ENCODE data around the gene SIGLEC1.

SIGLEC1 gene

DNA sequence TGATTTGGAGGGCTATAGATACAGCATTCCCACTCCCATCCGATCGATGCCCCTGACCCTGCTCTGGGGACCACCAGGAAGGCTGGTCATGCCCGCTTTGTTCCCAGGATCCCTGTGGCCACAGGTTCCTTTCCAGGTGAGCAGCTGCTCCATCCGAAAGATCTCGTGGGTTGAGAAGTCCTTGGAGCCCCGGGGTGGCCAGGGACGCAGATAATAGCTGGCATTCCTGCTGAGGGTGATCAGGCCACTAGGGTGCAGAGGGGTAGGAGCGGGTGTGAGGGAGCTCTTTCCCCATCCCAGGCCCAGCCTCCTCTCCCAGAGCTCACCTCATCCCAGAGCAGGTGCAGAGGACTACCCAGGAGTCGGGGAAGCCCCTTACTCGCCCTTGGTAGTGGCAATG lies 38.0 kb downstream of the SIGLEC1 start:
- Histone ChIP-seq H3K27me3 (ENCODE audit: low read depth, low read length) (peaks cover 24% of the 10 kb centered on the region), H2AFZ (ENCODE audit: low read depth, low read length) (no peak overlapping the region), H3K36me3 (replicated peaks; ENCODE audit: low read depth, low read length) (no peaks in the 10 kb centered on the region), H3K9me3 (ENCODE audit: insufficient read depth, low read length) (no peaks in the 10 kb centered on the region), H4K20me1 (ENCODE audit: insufficient read depth, low read length) (no peaks in the 10 kb centered on the region), H3K27ac (ENCODE audit: low read length) (no peak overlapping the region), H3K79me2 (ENCODE audit: low read length) (no peaks in the 10 kb centered on the region), H3K4me2 (ENCODE audit: low read length) (no peak overlapping the region), H3K4me3 (ENCODE audit: low read length) (no peak overlapping the region), H3K9ac (ENCODE audit: low read length) (no peak overlapping the region), H3K4me1 (ENCODE audit: low read length) (peaks cover 4% of the 10 kb centered on the region)
- TF ChIP-seq EZH2phosphoT487 (IDR thresholded peaks at IDR 0.05; ENCODE audit: low read depth) = no peak
- TF ChIP-seq, protein P1, sequence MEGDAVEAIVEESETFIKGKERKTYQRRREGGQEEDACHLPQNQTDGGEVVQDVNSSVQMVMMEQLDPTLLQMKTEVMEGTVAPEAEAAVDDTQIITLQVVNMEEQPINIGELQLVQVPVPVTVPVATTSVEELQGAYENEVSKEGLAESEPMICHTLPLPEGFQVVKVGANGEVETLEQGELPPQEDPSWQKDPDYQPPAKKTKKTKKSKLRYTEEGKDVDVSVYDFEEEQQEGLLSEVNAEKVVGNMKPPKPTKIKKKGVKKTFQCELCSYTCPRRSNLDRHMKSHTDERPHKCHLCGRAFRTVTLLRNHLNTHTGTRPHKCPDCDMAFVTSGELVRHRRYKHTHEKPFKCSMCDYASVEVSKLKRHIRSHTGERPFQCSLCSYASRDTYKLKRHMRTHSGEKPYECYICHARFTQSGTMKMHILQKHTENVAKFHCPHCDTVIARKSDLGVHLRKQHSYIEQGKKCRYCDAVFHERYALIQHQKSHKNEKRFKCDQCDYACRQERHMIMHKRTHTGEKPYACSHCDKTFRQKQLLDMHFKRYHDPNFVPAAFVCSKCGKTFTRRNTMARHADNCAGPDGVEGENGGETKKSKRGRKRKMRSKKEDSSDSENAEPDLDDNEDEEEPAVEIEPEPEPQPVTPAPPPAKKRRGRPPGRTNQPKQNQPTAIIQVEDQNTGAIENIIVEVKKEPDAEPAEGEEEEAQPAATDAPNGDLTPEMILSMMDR (IDR thresholded peaks at IDR 0.05; ENCODE audit: low read depth, low read length) = no peak

- Histone ChIP-seq H3K4me1 (ENCODE audit: low read length) (peaks cover 4% of the 10 kb centered on the region), H3K79me2 (ENCODE audit: low read length) (no peaks in the 10 kb centered on the region), H3K4me3 (ENCODE audit: low read length) (peak overlapping the region; percentile 57), H3K4me2 (ENCODE audit: low read length) (peak overlapping the region; percentile 41), H3K27ac (ENCODE audit: low read length) (no peak overlapping the region), H4K20me1 (ENCODE audit: insufficient read depth, low read length) (no peaks in the 10 kb centered on the region), H2AFZ (ENCODE audit: low read depth, low read length) (no peak overlapping the region), H3K27me3 (ENCODE audit: low read depth, low read length) (peaks cover 24% of the 10 kb centered on the region), H3K9ac (ENCODE audit: low read length) (no peak overlapping the region), H3K36me3 (replicated peaks; ENCODE audit: low read depth, low read length) (no peaks in the 10 kb centered on the region), H3K9me3 (ENCODE audit: insufficient read depth, low read length) (no peaks in the 10 kb centered on the region)
- TF ChIP-seq, protein P1 (IDR thresholded peaks at IDR 0.05; ENCODE audit: low read depth, low read length) = no peak
- TF ChIP-seq EZH2phosphoT487 (IDR thresholded peaks at IDR 0.05; ENCODE audit: low read depth) = no peak
Observed at GRCh38 chr20:3673221-3674070, 39.0 kb downstream of the SIGLEC1 start.

DNA sequence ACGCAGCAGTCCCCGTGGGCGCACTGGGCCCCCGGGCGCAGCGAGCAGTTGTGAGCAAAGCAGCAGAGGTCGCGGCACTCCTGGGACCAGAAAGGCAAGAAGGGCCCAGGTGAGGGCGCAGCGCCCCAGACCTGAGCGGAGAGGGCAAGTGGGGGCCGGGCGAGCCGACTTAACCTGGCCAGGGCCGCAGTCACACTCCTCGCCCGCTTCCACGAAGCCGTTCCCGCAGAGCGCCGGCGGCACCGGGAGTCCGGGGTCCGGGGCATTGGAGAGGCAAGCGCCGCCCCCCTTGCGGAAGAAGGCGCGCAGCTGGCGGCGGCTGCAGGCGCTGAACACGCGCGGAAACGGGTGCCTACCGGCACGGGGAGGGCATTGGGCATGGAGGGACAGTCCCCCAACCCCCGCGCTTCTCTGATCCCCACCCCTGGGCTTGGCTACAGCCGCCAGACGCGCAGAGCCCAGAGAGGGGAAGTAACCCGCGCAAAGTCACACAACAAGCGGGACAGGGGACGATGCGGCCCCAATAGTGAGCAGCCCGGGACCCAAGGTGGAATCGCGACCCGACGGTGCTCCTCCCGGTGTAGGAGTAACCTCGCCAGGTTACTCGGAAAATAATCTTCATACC lies 39.7 kb downstream of the SIGLEC1 start:
- peak overlapping the region; percentile 57 for H3K4me3 ChIP-seq (ENCODE audit: low read length)
- H4K20me1 ChIP-seq (ENCODE audit: insufficient read depth, low read length) = no peaks in the 10 kb centered on the region
- no peak overlapping the region; the same call in 1 of the 2 replicates for H3K9ac ChIP-seq (ENCODE audit: low read length)
- TF ChIP-seq, protein P1 (IDR thresholded peaks at IDR 0.05; ENCODE audit: low read depth, low read length) = 0 out of 2 replicates have a peak, but pooled peaks have one; percentile 8
- TF ChIP-seq EZH2phosphoT487 (IDR thresholded peaks at IDR 0.05; ENCODE audit: low read depth) = no peak
- no peaks in the 10 kb centered on the region for H3K79me2 ChIP-seq (ENCODE audit: low read length)
- H3K36me3 ChIP-seq (replicated peaks; ENCODE audit: low read depth, low read length) = no peaks in the 10 kb centered on the region
- H3K9me3 ChIP-seq (ENCODE audit: insufficient read depth, low read length) = no peaks in the 10 kb centered on the region
- peak overlapping the region; percentile 41 for H3K4me2 ChIP-seq (ENCODE audit: low read length)
- no peak overlapping the region; the same call in 1 of the 2 replicates for H2AFZ ChIP-seq (ENCODE audit: low read depth, low read length)
- H3K4me1 ChIP-seq (ENCODE audit: low read length) = peaks cover 4% of the 10 kb centered on the region
- no peak overlapping the region for H3K27ac ChIP-seq (ENCODE audit: low read length)
- peaks cover 20% of the 10 kb centered on the region for H3K27me3 ChIP-seq (ENCODE audit: low read depth, low read length)

DNA sequence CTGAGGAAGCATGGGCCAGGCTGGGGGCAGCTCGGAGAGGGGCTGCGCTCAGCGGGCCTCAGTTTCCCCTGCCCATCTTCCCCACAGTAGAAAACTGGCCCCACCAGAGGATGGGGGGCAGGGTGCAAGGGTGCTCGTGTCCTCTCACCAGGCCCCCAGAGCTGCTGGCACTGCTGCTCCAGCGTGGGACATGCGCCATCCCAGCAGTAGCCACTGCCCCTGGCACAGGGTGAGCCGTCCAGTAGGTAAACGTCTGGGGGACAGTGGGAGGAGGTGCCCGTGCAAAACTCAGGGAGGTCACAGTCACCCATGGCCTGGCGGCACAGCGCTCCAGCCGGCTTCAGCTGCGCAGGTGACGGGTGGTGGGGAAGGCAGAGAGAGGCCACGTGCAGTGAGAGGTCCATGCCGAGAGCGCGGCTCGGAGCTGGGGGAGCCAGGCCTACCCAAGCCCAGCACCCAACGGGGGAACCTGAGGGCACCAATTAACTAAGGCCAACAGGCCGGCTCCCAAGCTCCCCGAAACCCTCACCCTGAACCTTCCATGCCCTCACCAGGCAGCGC lies 40.3 kb downstream of the SIGLEC1 start:
- Histone ChIP-seq H3K9me3 (ENCODE audit: insufficient read depth, low read length) (no peaks in the 10 kb centered on the region), H3K27ac (ENCODE audit: low read length) (no peak overlapping the region), H3K4me3 (ENCODE audit: low read length) (peak overlapping the region; percentile 57), H3K79me2 (ENCODE audit: low read length) (no peaks in the 10 kb centered on the region), H3K9ac (ENCODE audit: low read length) (no peak overlapping the region), H3K4me2 (ENCODE audit: low read length) (peak overlapping the region; percentile 41), H4K20me1 (ENCODE audit: insufficient read depth, low read length) (no peaks in the 10 kb centered on the region), H3K36me3 (replicated peaks; ENCODE audit: low read depth, low read length) (no peaks in the 10 kb centered on the region), H3K4me1 (ENCODE audit: low read length) (peaks cover 4% of the 10 kb centered on the region), H3K27me3 (ENCODE audit: low read depth, low read length) (peaks cover 19% of the 10 kb centered on the region), H2AFZ (ENCODE audit: low read depth, low read length) (no peak overlapping the region)
- TF ChIP-seq, protein P1 (IDR thresholded peaks at IDR 0.05; ENCODE audit: low read depth, low read length) = no peak
